ENCODE measurements around the gene IQCE.

The IQCE gene, protein sequence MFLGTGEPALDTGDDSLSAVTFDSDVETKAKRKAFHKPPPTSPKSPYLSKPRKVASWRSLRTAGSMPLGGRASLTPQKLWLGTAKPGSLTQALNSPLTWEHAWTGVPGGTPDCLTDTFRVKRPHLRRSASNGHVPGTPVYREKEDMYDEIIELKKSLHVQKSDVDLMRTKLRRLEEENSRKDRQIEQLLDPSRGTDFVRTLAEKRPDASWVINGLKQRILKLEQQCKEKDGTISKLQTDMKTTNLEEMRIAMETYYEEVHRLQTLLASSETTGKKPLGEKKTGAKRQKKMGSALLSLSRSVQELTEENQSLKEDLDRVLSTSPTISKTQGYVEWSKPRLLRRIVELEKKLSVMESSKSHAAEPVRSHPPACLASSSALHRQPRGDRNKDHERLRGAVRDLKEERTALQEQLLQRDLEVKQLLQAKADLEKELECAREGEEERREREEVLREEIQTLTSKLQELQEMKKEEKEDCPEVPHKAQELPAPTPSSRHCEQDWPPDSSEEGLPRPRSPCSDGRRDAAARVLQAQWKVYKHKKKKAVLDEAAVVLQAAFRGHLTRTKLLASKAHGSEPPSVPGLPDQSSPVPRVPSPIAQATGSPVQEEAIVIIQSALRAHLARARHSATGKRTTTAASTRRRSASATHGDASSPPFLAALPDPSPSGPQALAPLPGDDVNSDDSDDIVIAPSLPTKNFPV

DNA sequence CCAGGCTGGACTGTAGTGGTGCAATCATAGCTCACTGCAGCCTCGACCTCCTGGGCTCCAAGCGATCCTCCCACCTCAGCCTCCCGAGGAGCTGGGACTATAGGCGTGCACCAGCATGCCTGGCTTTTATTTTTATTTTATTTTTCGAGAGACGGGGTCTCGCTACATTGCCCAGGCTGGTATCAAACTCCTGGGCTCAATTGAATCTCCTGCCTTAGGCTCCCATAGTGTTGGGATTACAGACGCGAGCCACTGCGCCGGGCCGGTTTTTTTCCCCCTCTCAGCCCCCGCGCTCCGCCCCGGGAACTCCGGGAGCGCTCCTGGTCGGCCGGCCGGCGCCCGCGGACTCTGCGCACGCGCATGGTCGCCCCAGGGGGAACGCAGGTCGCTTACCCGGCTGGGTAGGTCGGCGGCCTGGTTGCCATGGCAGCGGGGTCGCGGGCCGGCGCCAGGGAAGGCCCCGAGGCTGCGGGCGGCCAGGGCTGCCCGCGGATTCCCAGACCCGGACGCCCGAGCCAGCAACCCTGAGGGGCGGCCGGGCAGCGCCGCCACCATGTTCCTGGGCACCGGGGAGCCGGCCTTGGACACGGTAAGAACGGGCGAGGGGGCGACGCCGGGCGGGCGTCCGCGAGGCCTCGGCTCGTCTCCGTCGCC lies at the start of gene IQCE:
IQCE (plus strand) TSS at position 351 of the 654 bp plus-strand sequence; CDS start at position 554, 203 bp downstream.
- peak; percentile 59 for DNase-seq (ENCODE audit: low read depth)
- peak within 1 kb of the TSS; percentile 85 for H3K4me3 ChIP-seq (ENCODE audit: low read depth, low read length)

DNA sequence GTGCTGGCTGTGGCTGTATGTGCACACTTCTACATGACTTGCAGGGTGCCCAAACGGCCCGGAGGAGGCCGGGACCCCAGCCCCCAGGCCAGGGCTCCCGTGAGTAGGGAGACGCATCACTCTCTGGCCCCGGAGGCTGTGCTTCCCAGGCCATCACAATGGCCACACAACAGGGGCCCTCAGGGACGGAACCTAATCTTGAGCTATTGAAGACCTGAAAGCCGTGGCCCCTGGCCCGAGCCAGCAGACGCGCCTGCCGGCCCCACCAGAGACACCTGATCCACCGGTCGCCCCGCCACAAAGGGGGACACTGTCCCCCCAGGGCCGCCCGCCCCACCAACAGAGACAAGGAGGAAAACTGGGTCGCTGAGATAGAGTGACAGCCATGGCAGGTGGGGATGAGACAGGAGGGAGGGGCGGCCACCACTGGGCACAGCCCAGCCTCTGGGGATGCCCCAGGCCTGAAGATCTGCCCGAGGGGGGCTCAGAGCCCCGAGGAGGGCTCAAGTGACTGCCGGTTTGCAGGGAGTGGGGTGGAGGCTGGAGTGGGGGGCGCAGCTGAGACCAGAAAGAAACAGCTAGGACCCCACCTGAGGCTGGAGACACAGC lies 49.4 kb upstream of the IQCE start:
- DNase-seq (ENCODE audit: low read depth): no peak
- no peak overlapping the region for H3K4me3 ChIP-seq (ENCODE audit: low read depth, low read length)

DNA sequence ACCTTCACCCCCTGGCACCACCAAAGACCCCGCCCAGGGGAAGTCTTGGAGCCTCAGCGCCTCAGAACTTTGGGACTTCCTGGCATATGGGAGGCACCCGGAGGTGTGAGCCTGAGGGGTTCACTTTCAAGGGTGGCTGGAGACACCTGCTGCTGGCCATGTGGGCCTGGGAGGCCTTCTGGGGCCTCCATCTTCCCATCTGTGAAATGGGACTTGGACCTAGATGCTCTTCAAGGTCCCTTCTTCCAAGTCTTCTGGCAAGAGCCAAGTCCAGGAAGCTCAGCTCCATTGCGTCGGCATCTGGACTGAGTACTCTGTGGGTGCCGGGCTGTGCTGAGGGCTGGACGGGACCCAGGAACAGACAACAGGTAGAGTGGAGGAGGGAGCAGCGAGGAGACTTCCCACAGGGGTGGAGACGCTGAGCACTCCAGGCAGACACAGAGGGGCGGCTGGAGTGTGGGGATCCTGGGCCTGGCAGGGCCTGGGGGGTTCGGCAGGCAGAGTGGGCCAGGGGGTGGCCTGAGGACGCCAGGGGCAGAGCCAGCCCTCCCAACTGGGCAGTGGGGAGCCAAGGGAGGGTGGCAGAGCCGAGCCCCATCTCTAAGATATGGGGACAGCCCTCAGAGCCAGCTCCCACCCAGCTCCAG lies 48.5 kb upstream of the IQCE start:
- DNase-seq (ENCODE audit: low read depth): no peak
- no peak overlapping the region for H3K4me3 ChIP-seq (ENCODE audit: low read depth, low read length)

DNA sequence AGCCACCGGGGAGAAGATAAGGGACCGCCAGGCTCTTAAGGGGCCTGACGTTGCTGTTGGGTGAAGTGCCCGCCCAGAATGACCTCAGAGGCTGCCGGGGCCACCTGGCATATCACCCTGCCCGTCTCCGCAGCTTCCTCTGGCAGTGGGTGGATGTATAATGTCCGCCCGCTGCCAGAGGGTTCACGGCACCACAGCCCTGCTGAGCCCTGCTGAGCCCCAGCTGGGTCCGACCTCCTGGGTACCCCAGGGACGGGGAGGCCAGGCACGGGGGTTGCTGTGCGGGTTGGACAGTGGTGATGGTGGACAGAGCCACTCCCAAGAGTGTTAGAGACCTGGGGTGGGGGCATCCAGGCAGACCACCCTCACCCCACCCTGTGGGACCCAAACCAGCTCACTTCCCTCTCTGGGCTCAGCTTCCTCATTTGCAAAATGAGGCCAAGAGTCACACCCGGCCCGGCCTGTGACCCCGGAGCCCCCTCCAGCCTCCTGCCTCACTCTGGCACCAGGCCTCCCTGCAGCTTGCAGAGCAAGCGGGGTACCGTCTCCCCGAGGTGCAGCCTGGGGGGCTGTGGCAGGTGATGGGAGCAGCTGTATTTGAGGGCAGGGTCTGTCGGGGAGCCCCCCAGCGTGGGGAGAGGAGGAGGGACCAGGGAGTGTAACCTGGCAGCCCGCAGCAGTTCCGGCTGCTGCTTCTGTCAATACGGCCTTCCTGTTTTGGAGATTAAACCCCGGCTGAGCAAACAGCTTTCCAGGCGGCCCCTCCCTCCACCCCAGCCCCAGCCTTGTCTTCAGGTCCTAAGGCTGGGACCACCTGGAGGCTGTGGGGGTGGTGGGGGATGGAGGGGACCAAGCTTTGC lies 47.6 kb upstream of the IQCE start:
- DNase-seq (ENCODE audit: low read depth): no peak

DNA sequence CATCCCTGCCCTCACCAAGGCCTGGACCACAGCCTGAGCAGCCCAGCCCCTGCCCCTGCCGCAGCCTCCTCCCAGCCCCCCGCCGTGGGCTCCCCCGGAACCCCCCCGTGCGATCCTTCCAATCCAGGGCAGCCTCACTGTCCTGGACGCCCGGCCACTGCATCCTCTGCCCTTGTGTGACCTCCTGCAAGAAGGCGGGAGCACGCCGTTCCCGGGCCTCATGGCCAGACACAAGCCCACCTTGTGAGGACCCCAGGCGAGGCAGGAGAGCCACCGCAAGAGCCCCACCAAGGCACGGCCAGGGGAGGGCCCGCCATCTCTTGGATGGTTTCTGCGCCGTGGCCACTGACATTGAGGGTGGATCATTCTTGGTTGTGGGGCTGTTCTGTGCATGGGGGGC lies 47.0 kb upstream of the IQCE start:
- H3K4me3 ChIP-seq (ENCODE audit: low read depth, low read length): no peak overlapping the region

More for the DNA sequence above, 47.6 kb upstream of the IQCE start:
- H3K4me3 ChIP-seq (ENCODE audit: low read depth, low read length): no peak overlapping the region

DNA sequence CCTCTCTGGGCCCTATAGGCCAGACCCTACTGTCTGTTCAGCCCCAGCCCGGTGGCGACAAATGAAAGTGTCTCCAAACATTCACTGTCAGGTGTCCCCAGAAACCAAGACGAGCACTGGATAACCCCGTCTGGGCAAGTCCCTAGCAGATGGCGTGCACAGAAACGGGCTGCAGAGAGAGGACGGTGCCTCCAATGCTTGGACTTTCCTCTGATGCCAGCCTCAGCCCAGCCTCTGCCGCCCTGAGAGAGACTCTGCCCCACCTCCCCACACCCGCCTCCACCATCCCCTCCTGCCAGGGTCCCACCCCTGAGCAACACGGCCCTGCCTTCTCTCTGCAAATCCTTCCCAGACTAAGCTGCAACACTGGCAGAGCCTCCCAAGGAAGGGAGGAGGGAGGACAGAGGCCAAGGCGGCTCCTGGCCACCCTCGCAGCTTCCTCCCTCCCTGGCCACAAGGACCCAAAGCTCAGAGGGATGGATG lies 46.6 kb upstream of the IQCE start:
- DNase-seq (ENCODE audit: low read depth): no peak
- no peak overlapping the region for H3K4me3 ChIP-seq (ENCODE audit: low read depth, low read length)

More for the DNA sequence above, 47.0 kb upstream of the IQCE start:
- DNase-seq (ENCODE audit: low read depth): no peak

DNA sequence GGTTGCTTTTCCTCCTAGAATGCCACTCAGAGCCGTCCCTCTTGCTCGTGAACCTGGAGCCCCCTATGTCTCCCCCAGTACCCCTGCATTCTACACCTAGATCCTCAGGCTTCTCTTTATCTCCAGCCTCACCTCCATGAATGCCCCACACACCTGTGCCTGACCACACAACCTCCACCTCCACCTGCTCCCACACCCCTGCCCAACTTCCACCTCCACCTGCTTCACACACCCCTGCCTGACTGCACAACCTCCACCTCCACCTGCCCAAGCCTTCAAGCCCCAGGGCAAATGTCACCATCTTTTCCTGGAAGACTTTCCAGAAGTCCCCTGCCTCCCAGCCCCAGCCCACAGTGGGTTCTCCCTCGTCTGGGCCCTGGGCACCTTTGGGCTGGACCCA lies 46.1 kb upstream of the IQCE start:
- DNase-seq (ENCODE audit: low read depth): no peak
- no peak overlapping the region for H3K4me3 ChIP-seq (ENCODE audit: low read depth, low read length)

DNA sequence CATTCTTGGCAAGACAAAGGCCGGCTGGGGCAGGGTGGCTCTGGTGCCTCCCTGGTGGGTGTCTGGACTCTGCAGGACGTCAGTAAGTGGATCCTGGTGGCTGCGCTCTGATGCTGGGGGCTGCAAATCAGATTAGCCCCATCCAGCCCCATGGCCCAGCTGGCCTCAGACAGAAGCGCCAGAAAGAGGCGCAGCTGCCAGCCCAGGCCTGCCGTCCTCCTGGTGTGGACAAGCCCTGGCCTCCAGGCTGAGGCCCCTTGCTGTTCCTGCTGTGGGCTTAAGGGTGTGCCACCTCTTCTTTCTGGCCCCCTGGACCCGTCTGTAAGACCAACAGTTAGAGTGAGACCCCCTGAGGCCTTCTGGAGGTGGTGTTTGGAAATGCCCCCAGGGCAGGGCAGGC lies 45.1 kb upstream of the IQCE start:
- DNase-seq (ENCODE audit: low read depth): no peak
- H3K4me3 ChIP-seq (ENCODE audit: low read depth, low read length): no peak overlapping the region

DNA sequence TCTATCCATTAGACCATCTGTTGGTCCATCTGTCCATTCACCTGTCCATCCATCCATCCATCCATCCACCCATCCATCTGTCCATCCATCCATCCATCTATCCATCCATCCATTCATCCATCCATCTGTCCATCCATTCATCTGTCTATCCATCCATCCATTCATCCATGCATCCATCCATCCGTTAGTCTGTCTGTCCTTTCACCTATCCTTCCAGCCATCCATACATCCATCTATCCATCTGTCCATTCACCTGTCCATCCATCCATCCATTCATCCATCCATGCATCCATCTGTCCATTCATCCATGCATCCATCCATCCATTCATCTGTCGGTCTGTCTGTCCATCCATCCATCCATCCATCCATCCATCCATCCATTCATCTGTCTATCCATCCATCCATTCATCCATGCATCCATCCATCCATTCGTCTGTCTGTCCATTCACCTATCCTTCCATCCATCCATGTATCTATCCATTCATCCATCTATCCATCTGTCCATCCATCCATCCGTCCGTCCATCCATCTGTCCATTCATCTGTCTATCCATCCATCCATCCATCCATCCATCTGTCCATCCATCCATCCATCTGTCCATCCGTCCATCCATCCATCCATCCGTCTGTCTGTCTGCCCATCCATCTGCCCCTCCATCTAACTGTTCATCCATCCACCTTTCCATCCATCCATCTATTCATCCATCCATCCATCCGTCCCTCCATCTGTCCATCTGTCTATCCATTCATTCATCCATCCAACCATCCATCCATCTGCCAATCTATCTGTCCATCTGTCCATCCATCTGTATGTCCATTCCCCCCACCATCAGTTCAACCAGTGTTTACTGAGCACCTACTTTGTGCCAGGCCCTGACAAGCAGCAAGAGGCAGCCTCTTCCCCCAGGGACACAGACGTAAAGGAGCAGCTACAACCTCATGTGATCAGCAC lies 44.0 kb upstream of the IQCE start:
- DNase-seq (ENCODE audit: low read depth): no peak
- H3K4me3 ChIP-seq (ENCODE audit: low read depth, low read length): no peak overlapping the region

DNA sequence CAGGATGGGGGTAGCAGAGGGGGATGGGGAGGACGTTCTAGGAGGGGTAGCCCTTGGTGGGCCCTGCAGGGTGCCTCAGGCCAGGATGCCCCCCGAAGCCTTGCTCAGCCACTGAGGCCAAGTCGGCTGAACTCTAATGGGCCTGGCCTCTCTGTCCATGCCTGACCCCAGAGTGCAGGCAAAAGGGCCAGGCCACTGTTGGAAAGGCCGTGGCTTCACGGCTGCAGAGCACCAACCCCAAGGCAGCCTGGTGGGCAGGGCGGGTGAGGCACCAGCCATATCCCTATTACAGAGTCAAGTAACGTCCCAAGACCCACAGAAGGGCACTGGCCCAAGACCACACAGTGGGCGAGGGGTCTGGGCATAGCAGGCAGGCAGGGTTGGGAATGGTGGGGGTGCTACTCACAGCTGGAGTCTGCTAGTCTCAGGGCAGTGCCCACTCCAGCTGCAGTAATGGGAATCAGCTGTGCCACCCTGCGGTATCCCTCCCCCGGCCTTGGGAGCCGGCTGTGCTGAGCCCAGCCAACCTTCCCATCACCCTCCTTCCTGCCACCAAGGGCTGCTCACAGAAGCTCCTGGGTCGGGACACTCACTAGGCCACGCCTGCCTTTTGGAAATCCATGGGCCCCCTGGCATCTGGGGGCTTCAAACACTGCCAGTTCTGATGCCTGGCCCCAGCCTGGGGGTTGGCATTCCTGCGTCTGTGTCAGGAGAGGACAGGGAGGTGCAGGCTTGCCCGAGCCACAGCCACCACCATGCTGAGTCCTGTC lies 43.2 kb upstream of the IQCE start:
- no peak overlapping the region for H3K4me3 ChIP-seq (ENCODE audit: low read depth, low read length)
- DNase-seq (ENCODE audit: low read depth): no peak

DNA sequence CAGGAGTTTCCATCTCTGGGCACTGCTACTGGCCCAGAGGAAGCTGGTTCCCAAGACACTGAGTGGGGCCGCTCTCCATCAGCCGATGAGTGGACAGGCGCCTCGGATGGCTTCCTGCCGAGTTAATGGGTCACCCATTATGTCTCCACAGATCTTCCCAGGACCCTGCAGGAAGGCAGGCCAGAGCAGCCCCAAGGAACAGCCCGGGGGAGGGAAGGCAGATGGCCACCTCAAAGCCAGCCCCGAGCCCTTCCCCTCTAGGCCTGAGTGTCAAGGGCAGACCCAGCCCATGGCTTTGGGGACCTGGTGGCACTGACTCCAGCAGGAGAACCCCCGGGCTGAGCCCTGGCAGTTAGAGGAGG lies 42.6 kb upstream of the IQCE start:
- H3K4me3 ChIP-seq (ENCODE audit: low read depth, low read length): no peak overlapping the region
- no peak for DNase-seq (ENCODE audit: low read depth)

DNA sequence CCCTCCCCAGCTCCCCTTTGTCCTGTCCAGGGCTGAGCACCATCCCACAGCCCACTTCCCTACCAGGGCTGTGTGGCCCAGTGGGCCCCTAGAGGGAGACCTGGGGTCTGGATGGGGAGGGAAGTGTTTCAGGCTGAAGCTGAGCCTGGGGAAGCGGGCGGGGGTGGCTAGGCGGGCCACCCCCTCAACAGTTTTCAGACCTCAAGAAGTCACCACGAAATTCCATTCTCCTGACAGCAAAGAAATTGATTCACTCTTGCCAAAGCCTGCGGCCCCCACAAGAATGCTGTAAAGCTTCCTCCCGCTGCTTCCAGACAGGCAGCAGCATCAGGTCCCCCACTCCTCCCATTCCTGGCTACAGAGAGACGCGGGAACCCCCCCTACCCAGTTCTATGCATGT lies 41.8 kb upstream of the IQCE start:
- DNase-seq (ENCODE audit: low read depth): peak; percentile 83
- no peak overlapping the region for H3K4me3 ChIP-seq (ENCODE audit: low read depth, low read length)

DNA sequence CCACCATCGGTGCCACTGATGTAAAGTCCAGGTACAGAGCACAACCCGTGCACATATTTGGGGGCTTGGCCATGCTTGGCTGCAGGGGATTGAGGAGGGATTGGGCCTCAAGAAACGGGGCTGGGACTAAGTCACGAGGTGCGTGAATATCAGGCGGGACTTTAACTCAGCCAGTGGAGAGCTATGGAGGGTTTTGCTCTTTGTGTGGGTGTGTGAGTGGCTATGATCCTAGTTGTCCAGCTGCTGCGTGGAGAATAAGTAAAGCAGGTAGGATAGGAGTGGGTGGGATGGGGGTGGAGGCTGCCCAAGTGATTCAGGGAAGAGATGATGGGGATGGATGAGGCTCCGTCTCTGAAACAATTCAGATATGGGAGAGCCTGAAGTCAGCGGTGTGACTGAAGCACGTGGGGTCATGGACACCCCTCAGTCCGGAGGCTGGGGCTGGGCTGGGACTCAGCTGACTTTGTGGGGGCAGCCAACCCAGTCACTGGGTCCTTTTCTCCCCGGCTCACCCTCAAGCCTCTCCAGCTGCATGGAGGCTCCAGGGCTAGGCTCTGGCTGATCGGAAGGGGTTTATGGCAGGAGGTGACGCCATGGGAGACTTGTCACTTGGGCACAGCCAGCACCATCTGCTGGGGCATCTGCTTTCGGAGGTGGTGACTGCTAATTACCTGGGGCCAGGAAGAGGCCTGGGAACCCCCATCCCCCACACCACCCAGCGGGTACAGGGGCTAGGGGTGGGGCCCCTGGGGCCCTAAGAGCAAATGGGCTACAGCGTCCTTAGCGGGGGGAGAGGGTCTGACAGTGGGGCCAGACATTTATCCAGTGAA lies 40.9 kb upstream of the IQCE start:
- no peak for DNase-seq (ENCODE audit: low read depth)
- no peak overlapping the region for H3K4me3 ChIP-seq (ENCODE audit: low read depth, low read length)

DNA sequence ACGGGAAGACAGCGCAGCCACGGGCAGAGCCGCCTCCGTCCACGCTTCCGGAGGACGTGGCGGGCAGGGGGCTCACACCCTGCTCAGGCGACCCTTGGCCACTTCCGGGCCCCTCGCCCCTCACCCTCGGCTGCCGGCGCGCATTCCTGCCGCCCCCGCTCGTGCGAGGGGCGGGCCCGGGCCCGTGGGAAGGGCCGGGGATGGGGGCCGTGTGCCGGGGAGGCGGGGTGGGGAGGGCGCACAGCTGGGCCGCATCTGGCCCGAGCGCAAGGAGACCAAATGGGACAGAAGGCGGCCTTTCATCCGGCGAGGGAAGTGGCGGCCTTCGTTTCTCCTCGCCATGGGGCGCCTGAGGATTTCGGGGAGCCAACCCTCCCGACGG lies 40.1 kb upstream of the IQCE start:
- DNase-seq (ENCODE audit: low read depth): no peak
- H3K4me3 ChIP-seq (ENCODE audit: low read depth, low read length): peak overlapping the region; percentile 44

DNA sequence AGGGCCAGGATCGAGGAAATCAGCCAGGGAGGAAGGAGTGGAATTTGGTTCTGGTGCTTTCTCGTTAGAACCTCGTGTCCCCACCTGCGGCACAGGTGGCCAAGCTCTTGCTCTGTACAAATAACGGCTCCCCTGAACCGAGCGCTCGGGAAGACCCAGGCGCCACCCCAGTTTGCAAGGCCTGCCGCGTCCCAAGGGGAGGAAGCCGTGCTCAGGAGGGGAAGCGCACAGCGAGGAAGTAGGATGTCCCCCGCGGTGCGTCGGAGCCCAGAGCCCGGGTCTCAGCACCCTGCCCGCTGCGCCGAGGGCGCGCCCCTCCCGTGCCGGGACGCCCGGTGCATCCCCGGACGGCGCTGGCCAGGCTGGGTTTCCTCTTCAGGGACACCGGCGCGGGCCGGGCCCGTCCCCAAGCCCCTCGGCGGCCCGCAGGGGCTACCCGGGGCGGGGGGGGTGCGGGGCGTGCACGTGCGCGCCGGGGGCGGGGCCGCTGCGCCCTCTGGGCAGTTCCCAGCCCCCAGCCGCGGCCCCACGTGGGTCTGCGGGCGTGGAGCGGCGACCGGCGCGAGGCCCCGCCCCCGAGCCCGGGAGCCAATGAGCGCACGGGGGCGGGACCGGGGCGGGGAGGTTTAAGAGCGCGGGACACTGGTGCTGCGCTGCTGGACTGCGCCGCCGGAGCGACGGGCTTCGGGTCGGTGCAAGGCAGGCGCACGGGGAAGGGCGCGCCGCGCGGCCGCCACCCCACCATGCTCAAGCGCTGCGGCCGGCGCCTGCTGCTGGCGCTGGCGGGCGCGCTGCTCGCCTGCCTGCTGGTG lies 39.5 kb upstream of the IQCE start, which contains the start of gene LFNG:
LFNG (plus strand) TSS at position 656 of the 812 bp plus-strand sequence; CDS start at position 744, 88 bp downstream.
- peak; percentile 73 for DNase-seq (ENCODE audit: low read depth)
- H3K4me3 ChIP-seq (ENCODE audit: low read depth, low read length): peak within 1 kb of the TSS; percentile 65

Data from skeletal muscle cell (primary cell).